GM12878 (cell line): ENCODE results near the gene KRT78. TPM values are rescaled to one million over a fixed set of nuclear protein-coding genes. Genes with fewer than 3 reads are reported as not detected.

Experiments used
- ATAC-seq: fragments of 200-7000 bp; cut with Tn5 transposase; 3 replicates; pipeline ENCODE4 v1.9.1; 2020; ENCODE audit warnings: mild to moderate bottlenecking, moderate library complexity
- BruUV-seq: library from RNA; stranded (reverse); fragments of 400-500 nt; replicated peaks from 2 replicates; lab custom pipeline; 2021; lab: Mats Ljungman, UMichigan
- CTCF ChIA-PET: fragments of 300-600 bp; sonication (Branson Sonifier 250); formaldehyde crosslinking; extraction: SDS; loops from one replicate; lab custom pipeline; 2021; ENCODE audit warnings: inconsistent platforms; lab: Yijun Ruan, JAX
- POLR2A ChIA-PET: fragments of 350-600 bp; formaldehyde crosslinking; extraction: SDS; loops from one replicate; lab custom pipeline; 2021; ENCODE audit warnings: inconsistent platforms; lab: Charles Lee
- RAD21 ChIA-PET: fragments of 300-600 bp; sonication (Branson Sonifier 250); formaldehyde crosslinking; loops from one replicate; lab custom pipeline; 2023; ENCODE audit warnings: antibody characterized with exemption; ENCODE audit not compliant: unreplicated experiment; lab: Charles Lee
- SMC1A ChIA-PET: fragments of 300-600 bp; sonication (Branson Sonifier 250); formaldehyde crosslinking; loops from one replicate; lab custom pipeline; 2023; ENCODE audit not compliant: unreplicated experiment, uncharacterized antibody; lab: Charles Lee
- DNase-seq: peaks from one replicate; pipeline ENCODE4 v3.0.0-alpha.2; 2011; ENCODE audit warnings: low read depth, low spot score
- FAIRE-seq: peaks from 3 replicates; lab custom pipeline; 2011; peaks lifted over from hg19 to GRCh38; lab: Jason Lieb, UNC
- H2AFZ ChIP-seq: 2 replicates; pipeline ENCODE4 v1.6.0; 2011; ENCODE audit warnings: low read depth, low read length, control low read depth; ENCODE audit not compliant: control insufficient read depth
- H3K27ac ChIP-seq: 2 replicates; pipeline ENCODE4 v1.5.1; 2011; ENCODE audit warnings: control low read depth; ENCODE audit not compliant: control insufficient read depth, insufficient read depth
- H3K27me3 ChIP-seq, 2 experiments: replicated peaks in 1 of 2; 2 replicates each; pipeline versions ENCODE4 v1.6.0 to v1.6.1; 2011; ENCODE audit warnings: low read length in 1 of 2; ENCODE audit not compliant: control insufficient read depth in 2 of 2, insufficient read depth in 2 of 2
- H3K36me3 ChIP-seq, 2 experiments: 2 replicates each; pipeline ENCODE4 v1.5.1; 2011; ENCODE audit warnings: low read length in 1 of 2; ENCODE audit not compliant: control insufficient read depth in 2 of 2, insufficient read depth in 2 of 2
- H3K4me1 ChIP-seq: 2 replicates; pipeline ENCODE4 v1.6.1; 2011; ENCODE audit warnings: mild to moderate bottlenecking, low read length, moderate library complexity, mixed read lengths; ENCODE audit not compliant: control insufficient read depth, insufficient read depth
- H3K4me2 ChIP-seq: 2 replicates; pipeline ENCODE4 v1.6.0; 2011; ENCODE audit warnings: control low read depth; ENCODE audit not compliant: control insufficient read depth, insufficient read depth
- H3K4me3 ChIP-seq: fragments of 200-600 bp; sonication (generic); 2 replicates; pipeline ENCODE4 v1.5.1; 2016
- H3K79me2 ChIP-seq: 2 replicates; pipeline ENCODE4 v1.6.0; 2011; ENCODE audit warnings: low read length; ENCODE audit not compliant: control insufficient read depth, insufficient read depth
- H3K9ac ChIP-seq: 2 replicates; pipeline ENCODE4 v1.8.0; 2011; ENCODE audit warnings: low read length, control low read depth, mixed read lengths; ENCODE audit not compliant: control insufficient read depth, insufficient read depth
- H3K9me3 ChIP-seq: replicated peaks from 3 replicates; pipeline ENCODE4 v1.5.1; 2011; ENCODE audit warnings: mild to moderate bottlenecking, low read length; ENCODE audit not compliant: control insufficient read depth, insufficient read depth
- H4K20me1 ChIP-seq: 2 replicates; pipeline ENCODE4 v1.6.0; 2011; ENCODE audit not compliant: control insufficient read depth, insufficient read depth
- BCL3 ChIP-seq: IDR thresholded peaks from 2 replicates; pipeline ENCODE4 v1.6.1; 2011; ENCODE audit warnings: borderline replicate concordance, low read depth, mild to moderate bottlenecking, moderate library complexity, low read length; ENCODE audit not compliant: insufficient read depth, poor library complexity, severe bottlenecking
- CHD1 ChIP-seq: IDR thresholded peaks from 2 replicates; pipeline ENCODE4 v1.6.1; 2012; ENCODE audit warnings: low read depth, low read length, improper control_type of control experiment
- EED ChIP-seq: sonication (generic); IDR thresholded peaks from 2 replicates; pipeline ENCODE4 v1.6.1; 2016; ENCODE audit warnings: antibody characterized with exemption, low read depth
- HDAC2 ChIP-seq: fragments of 200-600 bp; sonication (generic); IDR thresholded peaks from 2 replicates; pipeline ENCODE4 v1.6.1; 2017
- IKZF1 ChIP-seq: fragments of 450-650 bp; conservative IDR thresholded peaks from 2 replicates; pipeline ENCODE4 v1.6.1; 2017; ENCODE audit warnings: antibody characterized with exemption, mild to moderate bottlenecking
- MEF2A ChIP-seq: IDR thresholded peaks from 2 replicates; pipeline ENCODE4 v1.6.1; 2011; ENCODE audit warnings: low read depth, mild to moderate bottlenecking, low read length, moderate library complexity; ENCODE audit not compliant: insufficient read depth
- POLR2AphosphoS5 ChIP-seq: IDR thresholded peaks from 2 replicates; pipeline ENCODE4 v1.6.1; 2011; ENCODE audit warnings: mild to moderate bottlenecking, low read length, inconsistent platforms
- TAF1 ChIP-seq: IDR thresholded peaks from 2 replicates; pipeline ENCODE4 v1.6.1; 2011; ENCODE audit warnings: mild to moderate bottlenecking, low read depth, low read length, borderline replicate concordance
- TCF3 ChIP-seq: IDR thresholded peaks from 2 replicates; pipeline ENCODE4 v1.6.1; 2012; ENCODE audit warnings: low read depth, mild to moderate bottlenecking, low read length, borderline replicate concordance; ENCODE audit not compliant: insufficient read depth
- TCF7 ChIP-seq: IDR thresholded peaks from 2 replicates; pipeline ENCODE4 v1.6.1; 2014; ENCODE audit warnings: antibody characterized with exemption, borderline replicate concordance
- WGBS: methylation state at CpG from one replicate; pipeline ENCODE4 v1.1.6; 2016; ENCODE audit warnings: low lambda C conversion rate; ENCODE audit not compliant: insufficient replicate concordance, insufficient coverage; ENCODE audit errors: missing lambda C conversion rate; 5-methylcytosine and 5-hydroxymethylcytosine counted together
- in situ Hi-C: fragments of 300-500 bp; cut with MboI; formaldehyde crosslinking; loops from 9 replicates; pipeline ENCODE4 v1.14.3; 2018; ENCODE audit warnings: mixed read lengths
- intact Hi-C: fragments of 100-400 bp; cut with micrococcal nuclease; formaldehyde crosslinking; loops from one replicate; pipeline ENCODE4 v1.14.2; 2022; ENCODE audit not compliant: unreplicated experiment
- polyA plus RNA-seq, 11 experiments: library from polyadenylated mRNA; depleted of rRNA in 4 of 11; unstranded in 6 of 11; stranded (reverse) in 5 of 11; fragments of >200 nt; fragmentation: Nextera tagmentation in 4 of 11; fragmentation: Illumina TruSeq in 1 of 11; extraction: Ambion mirVana in 4 of 11; extraction: Trizol in 1 of 11; gene quantifications; 1 replicate in 1 of 11; 2 replicates in 10 of 11; pipeline versions ENCODE4 v1.2.1 to v1.2.3, GENCODE V29; 2011 to 2016; ENCODE audit warnings: inconsistent platforms in 2 of 11, missing spikeins in 2 of 11, low read depth in 1 of 11
- total RNA-seq, 4 experiments: library from RNA; depleted of rRNA in 3 of 4; stranded (reverse); fragments of >200 nt in 3 of 4; fragmentation: Illumina TruSeq in 1 of 4; extraction: Trizol in 1 of 4; gene quantifications; 2 replicates each; pipeline versions ENCODE4 v1.2.1 to v1.2.3, GENCODE V29; 2013 to 2021

Gene KRT78
- total and polyA plus RNA-seq, 10 of the 15 experiments (the other 5 are each of a cell fraction or from before 2014, with no cell fraction given): 0.07 TPM; not detected in 9

- Histone ChIP-seq H4K20me1 (no peaks in the 10 kb centered on the region; the same call in 1 of the 2 replicates), H3K27ac (no peak overlapping the region), H3K4me2 (no peak overlapping the region), H2AFZ (no peak overlapping the region), H3K9me3 (no peaks in the 10 kb centered on the region), H3K79me2 (no peaks in the 10 kb centered on the region), H3K36me3 (no peaks in the 10 kb centered on the region), H3K4me3 (no peak overlapping the region)
- ChIA-PET RAD21 (no interaction called here), SMC1A (no interaction called here)
- FAIRE-seq (no peak), DNase-seq (no peak)
- no TSS peak for BruUV-seq
- intact Hi-C loops: no loop called here
- TF ChIP-seq MEF2A: no peak
- no peak for TF ChIP-seq TAF1
- no peak for TF ChIP-seq BCL3
- TF ChIP-seq EED: no peak
- no peak for TF ChIP-seq IKZF1
- no peak for TF ChIP-seq HDAC2
- no peak for TF ChIP-seq POLR2AphosphoS5
- TF ChIP-seq TCF7: no peak
- no peak for TF ChIP-seq TCF3
- no peak for TF ChIP-seq CHD1
- TF ChIP-seq, all 136 proteins: peak for 0
- Histone ChIP-seq H3K27me3 (peaks cover 0 to 7% of the 10 kb centered on the region in 2 experiments; a peak in 1 of 4 replicates), H3K4me1 (no peaks in the 10 kb centered on the region), H3K9ac (no peak overlapping the region)
- in situ Hi-C loops: no loop called here
- no peak for ATAC-seq
- WGBS: 38% methylated on average over 7 of the region's 9 CpGs
- ChIA-PET POLR2A (interaction anchor here (0.7 kb wide), 1 partner anchor 92 kb away, joined by 3 read pairs; no protein-coding TSS in a partner anchor), CTCF (interaction anchor here (0.6 kb wide), 1 partner anchor 62 kb away, joined by 3 read pairs; no protein-coding TSS in a partner anchor)
Measured at GRCh38 chr12:52815676-52816588, 32.9 kb downstream of the KRT78 start.
